Neural crest cell (in vitro differentiated cells): ENCODE measurements around the gene C21orf58. TPM values are rescaled to one million over a fixed set of nuclear protein-coding genes. Genes with fewer than 3 reads are reported as not detected.
A peak's percentile ranks its signal among the peaks of the same experiment; 100 is the strongest.

Experiments
- DNase-seq: peaks from one replicate; pipeline ENCODE4 v3.0.0; 2021; ENCODE audit warnings: low read depth, mixed read lengths, low spot score
- H3K27ac Mint-ChIP-seq: one replicate; pipeline ENCODE4 v1.8.0; 2021; ENCODE audit warnings: mild to moderate bottlenecking, mixed read lengths; ENCODE audit not compliant: unreplicated experiment
- H3K27me3 Mint-ChIP-seq: 2 replicates; pipeline ENCODE4 v1.8.0; 2021; ENCODE audit warnings: low read depth, mild to moderate bottlenecking, mixed read lengths
- H3K36me3 Mint-ChIP-seq: 2 replicates; pipeline ENCODE4 v1.8.0; 2021; ENCODE audit warnings: low read depth, mild to moderate bottlenecking, mixed read lengths
- H3K4me1 Mint-ChIP-seq: 2 replicates; pipeline ENCODE4 v1.8.0; 2021; ENCODE audit warnings: mixed read lengths
- H3K4me3 Mint-ChIP-seq: one replicate; pipeline ENCODE4 v1.8.0; 2021; ENCODE audit warnings: mild to moderate bottlenecking, mixed read lengths
- H3K9me3 Mint-ChIP-seq: 2 replicates; pipeline ENCODE4 v1.8.0; 2021; ENCODE audit warnings: mixed read lengths
- CTCF ChIP-seq: fragments of 200-600 bp; sonication (generic); conservative IDR thresholded peaks from 2 replicates; pipeline ENCODE4 v1.5.0; 2021; ENCODE audit warnings: antibody characterized with exemption, mild to moderate bottlenecking
- total RNA-seq: library from RNA; stranded (reverse); gene quantifications from 2 replicates; pipeline ENCODE4 v1.2.1, GENCODE V29; 2021

C21orf58 gene
- total RNA-seq, 1 donor from 2014 or later: 61.5 TPM

GRCh38 chr21:46256501-46256994 lies 67.1 kb downstream of the C21orf58 start:
- Mint-ChIP-seq H3K27me3 (no peaks in the 10 kb centered on the region), H3K36me3 (peaks cover 17% of the 10 kb centered on the region), H3K9me3 (no peaks in the 10 kb centered on the region), H3K4me3 (no peak overlapping the region), H3K27ac (no peak overlapping the region), H3K4me1 (peaks cover 6% of the 10 kb centered on the region)
- no peak for DNase-seq
- TF ChIP-seq CTCF: no peak

- no peaks in the 10 kb centered on the region for H3K27me3 Mint-ChIP-seq
- H3K4me3 Mint-ChIP-seq: no peak overlapping the region
- peaks cover 6% of the 10 kb centered on the region for H3K4me1 Mint-ChIP-seq
- no peaks in the 10 kb centered on the region for H3K9me3 Mint-ChIP-seq
- TF ChIP-seq CTCF: no peak
- no peak overlapping the region for H3K27ac Mint-ChIP-seq
- no peak for DNase-seq
- peaks cover 17% of the 10 kb centered on the region for H3K36me3 Mint-ChIP-seq
Observed at GRCh38 chr21:46255758-46256337, 67.8 kb downstream of the C21orf58 start.

- Mint-ChIP-seq H3K9me3 (no peaks in the 10 kb centered on the region), H3K27ac (peak overlapping the region; percentile 63), H3K36me3 (peaks cover 17% of the 10 kb centered on the region), H3K4me1 (peaks cover 6% of the 10 kb centered on the region), H3K27me3 (no peaks in the 10 kb centered on the region), H3K4me3 (no peak overlapping the region)
- DNase-seq: no peak
- no peak for TF ChIP-seq CTCF
Observed at GRCh38 chr21:46255166-46255565, 68.5 kb downstream of the C21orf58 start.

GRCh38 chr21:46254208-46254975 lies 69.3 kb downstream of the C21orf58 start:
- TF ChIP-seq CTCF: no peak
- peaks cover 6% of the 10 kb centered on the region for H3K4me1 Mint-ChIP-seq
- H3K9me3 Mint-ChIP-seq: no peaks in the 10 kb centered on the region
- H3K27ac Mint-ChIP-seq: no peak overlapping the region
- no peaks in the 10 kb centered on the region for H3K27me3 Mint-ChIP-seq
- H3K36me3 Mint-ChIP-seq: peaks cover 17% of the 10 kb centered on the region
- H3K4me3 Mint-ChIP-seq: no peak overlapping the region
- no peak for DNase-seq

GRCh38 chr21:46253610-46254124 lies 70.0 kb downstream of the C21orf58 start:
- H3K4me1 Mint-ChIP-seq: peaks cover 6% of the 10 kb centered on the region
- peaks cover 17% of the 10 kb centered on the region for H3K36me3 Mint-ChIP-seq
- H3K27me3 Mint-ChIP-seq: no peaks in the 10 kb centered on the region
- no peaks in the 10 kb centered on the region for H3K9me3 Mint-ChIP-seq
- peak overlapping the region; percentile 73 for H3K27ac Mint-ChIP-seq
- DNase-seq: no peak
- TF ChIP-seq CTCF: no peak
- no peak overlapping the region for H3K4me3 Mint-ChIP-seq
